SW 1271 (cell line): ENCODE measurements around the gene ERGIC2.
"Not testable (repeated sequence)": the region's sequence is repeated elsewhere in the genome, so short reads cannot be mapped to it uniquely, and the experiment has no call there.

Experiments
- DNase-seq, 2 experiments: peaks; one replicate each; lab custom pipeline; 2025; lab: John Stamatoyannopoulos, UW

Gene ERGIC2, protein sequence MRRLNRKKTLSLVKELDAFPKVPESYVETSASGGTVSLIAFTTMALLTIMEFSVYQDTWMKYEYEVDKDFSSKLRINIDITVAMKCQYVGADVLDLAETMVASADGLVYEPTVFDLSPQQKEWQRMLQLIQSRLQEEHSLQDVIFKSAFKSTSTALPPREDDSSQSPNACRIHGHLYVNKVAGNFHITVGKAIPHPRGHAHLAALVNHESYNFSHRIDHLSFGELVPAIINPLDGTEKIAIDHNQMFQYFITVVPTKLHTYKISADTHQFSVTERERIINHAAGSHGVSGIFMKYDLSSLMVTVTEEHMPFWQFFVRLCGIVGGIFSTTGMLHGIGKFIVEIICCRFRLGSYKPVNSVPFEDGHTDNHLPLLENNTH

DNA sequence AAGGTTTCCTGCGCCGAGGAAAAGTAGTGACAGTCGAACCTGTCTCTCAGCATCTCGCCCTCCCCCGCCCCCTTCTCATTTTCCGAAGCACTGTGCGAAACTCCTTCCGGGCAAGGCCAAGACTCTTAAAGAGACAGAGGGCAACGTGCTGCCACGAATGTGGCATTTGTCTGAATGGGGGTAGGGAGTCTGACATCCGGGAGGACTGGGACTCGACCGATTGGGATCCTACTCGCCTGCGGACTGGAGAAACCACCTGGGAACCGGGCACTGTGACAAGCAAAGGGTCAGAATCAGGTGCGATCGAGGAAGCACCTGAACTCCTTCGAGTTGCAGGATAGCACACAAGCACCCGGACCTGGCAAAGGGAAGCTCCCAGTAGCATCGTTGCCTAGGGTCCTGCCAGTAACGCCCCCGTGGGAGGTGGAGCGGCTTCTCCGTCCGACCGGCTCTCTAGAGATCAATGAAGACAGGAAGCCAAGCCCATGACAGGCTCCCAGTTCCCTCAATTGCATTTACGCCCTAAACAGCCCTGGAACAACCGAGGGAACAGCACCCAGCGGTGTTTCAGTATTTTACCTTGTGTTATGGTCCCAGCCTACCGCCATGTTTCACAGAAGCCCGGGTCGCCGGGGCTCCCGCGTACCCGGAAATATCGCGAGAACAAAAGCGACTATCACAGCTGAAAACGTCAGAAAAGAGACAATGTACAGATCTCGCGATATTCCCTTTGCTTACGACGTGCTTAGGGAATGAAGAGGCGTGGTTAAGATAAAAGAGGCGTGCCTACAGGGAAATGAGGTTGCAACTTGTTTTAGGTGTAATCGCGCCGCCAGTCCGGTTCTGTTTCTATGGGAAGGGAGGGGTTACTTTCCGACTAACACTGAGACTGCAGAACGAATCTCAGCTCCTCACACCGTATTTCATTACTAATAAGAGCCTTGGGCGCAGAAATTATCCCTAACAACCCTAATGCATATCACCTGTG is at the start of gene ERGIC2:
ERGIC2 (minus strand) TSS at position 637 of the 988 bp plus-strand sequence. CDS start 9,539 bp downstream, outside the sequence.
- DNase-seq: peak; percentile 98 to 100

DNA sequence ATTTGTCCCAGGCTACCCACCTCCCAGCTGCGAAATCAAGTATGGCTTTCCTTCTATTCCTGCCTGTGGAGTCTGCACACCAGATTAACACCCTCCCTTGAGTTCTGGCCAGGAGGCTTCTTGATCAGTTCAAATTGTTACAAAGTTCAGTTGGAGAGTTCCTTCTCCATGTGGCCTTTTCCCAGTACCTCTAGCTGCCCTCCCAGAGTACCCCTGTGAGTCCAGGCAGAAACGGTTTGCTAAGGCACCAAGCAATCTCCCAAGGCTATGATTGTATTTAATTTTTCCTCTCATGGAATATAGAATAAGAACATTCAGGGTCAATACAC is 49.7 kb upstream of the ERGIC2 start:
- no peak for DNase-seq

DNA sequence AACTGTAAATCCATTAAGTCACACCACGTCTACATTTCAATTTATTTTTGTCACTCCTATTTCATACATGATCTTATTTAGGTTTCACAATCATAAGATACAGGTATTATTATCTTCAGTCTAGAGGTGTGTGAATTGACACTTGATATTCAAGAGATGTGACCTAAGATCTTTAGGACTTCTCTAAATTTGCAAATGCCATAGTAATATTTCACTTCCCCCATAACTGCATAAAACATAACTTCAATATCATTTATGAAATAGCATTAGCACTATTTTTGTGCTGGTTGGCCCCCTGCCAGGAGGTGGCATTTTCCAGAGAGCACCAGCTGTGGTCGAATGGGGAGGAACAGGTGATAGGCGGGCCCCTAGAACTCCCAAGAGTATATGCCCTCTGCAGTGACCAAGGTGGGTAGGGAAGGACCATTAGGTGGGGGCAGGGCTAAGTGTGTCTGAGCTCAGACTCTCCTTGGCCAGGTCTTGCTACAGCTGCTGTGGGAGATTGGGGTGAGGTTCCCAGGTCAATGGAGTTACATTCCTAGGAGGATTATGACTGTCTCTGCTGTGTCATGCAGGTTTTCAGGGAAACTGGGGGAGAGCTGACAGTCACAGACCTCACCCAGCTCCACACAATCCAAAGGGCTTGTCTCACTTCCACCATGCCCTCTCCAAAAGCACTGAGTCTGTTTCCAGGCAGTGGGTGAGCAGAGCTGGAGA is 49.2 kb upstream of the ERGIC2 start:
- no peak for DNase-seq

DNA sequence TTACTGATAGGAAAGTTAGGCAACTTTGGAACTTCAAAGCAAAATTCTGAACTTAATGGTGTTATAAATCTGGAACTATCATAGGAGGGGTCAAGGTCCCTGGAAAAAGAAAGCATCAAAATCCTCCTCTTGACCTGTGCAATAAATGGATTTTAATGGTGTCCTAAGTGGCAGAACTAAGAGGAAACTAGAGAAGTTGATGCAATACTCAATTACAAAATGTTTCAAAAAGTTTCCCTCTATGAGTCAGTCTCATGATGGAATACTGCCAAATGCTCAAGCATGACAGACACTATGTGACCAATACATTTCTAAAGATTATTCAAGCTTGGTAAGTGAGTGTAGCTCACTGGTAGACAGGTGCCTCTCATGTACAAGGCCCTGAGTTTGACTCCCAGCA is 47.7 kb upstream of the ERGIC2 start:
- no peak for DNase-seq

DNA sequence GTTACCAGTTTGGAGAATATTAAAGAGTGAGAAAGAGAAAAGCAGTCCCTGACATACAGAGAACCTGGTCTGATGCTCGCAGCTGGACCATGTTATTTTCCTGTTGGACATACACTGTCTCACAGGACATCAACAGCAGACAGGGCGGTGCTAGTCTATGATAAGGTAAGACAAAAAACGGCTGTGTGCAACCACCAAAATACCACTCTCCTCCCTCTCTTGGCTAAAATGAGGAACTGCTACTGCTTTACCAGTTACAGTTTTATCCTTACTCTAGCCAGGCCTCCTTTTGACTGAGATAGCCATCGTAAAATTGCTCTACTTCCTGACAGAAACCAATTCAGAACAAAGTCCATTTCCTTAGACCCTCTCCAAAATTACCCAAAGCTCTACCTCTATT is 47.0 kb upstream of the ERGIC2 start:
- no peak for DNase-seq

DNA sequence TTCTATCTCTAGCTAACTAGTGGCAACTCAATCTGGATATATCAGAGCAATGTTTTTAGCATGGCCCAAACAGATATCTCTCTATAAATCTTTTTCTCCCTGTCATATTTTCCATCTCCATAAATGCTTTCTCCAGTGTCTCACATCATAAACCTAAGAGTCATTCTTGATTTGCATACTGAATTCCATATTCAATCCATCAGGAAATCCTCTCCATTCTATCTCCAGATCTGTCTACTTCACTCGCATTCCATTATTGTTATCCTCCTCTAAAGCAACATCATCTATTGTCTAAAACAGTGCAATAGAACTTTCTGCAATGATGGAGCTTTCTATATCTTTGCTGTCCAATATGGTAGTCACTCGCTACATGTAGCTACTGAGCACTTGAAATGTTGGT is 45.5 kb upstream of the ERGIC2 start:
- no peak for DNase-seq

DNA sequence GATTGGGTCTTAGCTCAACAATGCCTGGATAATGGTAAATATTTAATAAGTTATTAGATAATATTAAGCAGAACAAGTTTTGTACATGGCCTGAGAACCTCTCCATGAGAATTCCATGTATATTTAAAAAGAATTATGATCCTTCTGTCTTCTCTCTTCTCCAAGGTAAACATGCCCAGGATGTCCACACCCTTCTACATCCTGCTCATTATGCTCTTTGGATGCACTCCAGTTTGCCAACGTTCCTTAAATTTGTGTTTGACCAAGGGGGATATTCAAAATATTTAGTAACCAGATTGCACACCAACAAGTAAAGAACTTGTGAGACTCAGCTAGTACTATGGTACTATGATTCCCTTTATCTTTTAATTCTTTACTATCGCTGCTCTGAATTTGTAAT is 44.8 kb upstream of the ERGIC2 start:
- no peak for DNase-seq

DNA sequence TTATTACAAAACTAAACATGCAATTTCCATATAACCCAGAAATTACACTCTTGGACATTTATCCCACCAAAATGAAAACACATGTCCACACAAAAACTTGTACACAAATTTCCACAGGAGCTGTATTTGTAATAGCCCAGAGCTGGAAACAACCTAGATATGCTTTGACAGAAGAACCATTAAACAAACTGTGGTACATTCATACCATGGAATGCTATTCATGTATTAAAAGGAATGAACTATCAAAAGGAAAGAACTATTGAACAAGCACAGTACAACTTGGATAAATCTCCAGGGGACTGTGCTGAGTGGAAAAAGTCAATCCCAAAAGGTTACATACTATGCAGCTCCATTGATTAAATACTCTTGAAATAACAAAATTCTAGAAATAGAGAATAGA is 35.8 kb upstream of the ERGIC2 start:
- DNase-seq: no peak

DNA sequence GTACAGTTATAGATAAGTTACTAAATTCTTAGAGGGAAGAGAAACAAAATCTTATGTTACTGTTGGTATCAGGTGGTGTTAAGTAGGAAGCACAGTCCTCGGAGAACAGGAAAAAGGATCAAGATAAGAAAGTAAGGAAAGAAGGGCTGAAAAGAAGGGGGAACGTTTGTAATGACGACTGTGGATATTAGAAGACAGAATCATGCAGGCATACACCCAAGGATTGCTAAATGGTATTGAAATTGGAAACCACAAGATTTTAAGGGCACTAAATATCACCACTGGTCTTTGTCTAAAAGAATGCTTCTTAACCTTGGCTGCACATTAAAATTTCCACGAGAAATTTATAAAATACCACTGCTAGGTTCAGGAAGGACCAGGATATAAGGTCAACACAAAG is 34.1 kb upstream of the ERGIC2 start:
- no peak for DNase-seq

DNA sequence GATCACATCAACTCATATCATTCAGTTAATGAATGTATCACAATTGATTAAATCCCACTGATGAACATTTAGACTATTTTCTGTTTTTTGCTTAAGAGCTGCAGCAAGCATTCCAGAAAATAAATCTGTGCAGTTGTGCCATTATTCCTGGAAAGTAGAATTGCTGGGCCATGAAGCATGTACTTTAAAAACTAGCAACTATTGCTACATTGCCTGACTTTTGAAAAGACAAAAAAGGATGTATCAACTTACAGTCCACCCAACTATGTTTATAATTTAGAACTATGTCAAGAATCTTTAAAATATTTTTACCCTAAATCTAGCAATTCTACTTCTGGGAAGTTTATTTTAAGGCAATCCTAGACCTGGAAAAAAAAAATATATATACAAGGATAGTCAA is 33.4 kb upstream of the ERGIC2 start:
- no peak for DNase-seq

DNA sequence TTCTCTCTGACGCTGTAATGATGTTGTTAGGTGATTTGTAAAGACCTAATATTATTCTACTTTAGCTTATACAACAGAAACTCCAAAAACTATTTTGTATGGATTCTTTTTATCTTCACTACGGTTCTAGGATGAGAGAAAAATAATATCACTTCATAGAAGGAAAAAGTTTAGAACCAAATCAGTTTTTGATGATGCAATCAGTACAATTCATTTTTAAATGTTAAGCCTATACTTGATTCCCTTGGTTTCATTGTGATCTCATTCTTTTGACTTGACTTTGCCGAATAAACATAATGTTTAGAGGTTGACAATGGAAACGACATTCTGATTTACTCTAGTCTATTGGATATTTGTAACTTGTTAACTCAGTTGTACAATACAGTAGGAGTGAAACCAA is 24.6 kb upstream of the ERGIC2 start:
- DNase-seq: no peak

DNA sequence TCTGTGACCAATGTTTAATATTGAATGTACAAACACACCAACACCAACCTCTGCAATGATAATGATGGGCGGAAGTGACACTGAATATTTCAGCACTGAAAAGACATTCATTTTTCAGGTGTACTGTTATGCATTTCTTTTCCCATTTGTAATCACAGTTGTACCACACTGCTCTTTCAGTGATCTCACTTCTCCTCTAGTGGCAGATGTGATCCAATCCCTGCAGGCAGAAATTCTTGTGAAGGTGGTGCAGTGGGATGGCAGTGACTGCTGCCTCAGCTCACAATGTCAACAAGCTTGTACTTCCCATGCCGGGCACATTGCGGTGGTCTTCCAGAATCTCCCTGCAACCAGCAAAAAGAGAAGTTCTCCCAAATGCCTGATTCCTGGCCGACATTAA is 23.0 kb upstream of the ERGIC2 start:
- DNase-seq: no peak

DNA sequence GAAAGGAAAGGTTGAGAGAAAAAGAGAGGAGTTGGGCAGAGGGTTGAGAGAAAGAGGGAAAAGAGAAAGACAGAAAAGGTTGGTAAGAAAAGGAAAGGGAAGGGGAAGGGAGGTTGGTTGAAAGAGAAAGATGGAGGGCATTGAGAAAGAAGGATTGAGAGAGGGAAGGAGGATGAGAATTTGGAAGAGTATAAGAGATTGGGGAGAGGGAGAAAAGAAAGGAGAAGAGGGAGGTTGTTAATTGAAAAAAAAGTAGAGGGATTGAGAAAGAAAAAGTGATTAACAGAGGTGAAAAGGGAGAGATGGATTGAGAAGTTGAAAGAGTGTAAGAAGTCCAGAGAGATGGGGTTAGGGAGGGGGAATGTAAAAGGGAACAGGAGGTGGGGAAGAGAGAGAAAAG is 21.5 kb upstream of the ERGIC2 start:
- no peak for DNase-seq

DNA sequence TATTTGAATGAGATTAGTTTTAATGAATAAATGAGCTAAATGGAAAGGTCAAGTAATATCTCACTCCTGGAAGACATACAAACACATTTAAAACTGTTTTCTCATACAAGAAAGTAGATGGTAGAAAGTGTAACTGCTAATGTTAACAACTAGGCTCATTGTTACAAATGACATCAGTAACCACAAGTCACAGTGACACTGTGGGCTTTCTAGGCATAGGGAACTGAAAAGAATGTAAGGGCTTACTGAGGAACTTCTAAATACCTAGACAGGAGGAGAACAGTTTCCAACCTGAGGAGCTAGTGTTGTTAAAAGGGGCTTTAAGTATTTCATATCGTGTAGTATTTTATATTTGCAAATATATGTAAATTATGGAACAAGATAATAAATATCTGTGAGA is 17.5 kb upstream of the ERGIC2 start:
- no peak for DNase-seq

DNA sequence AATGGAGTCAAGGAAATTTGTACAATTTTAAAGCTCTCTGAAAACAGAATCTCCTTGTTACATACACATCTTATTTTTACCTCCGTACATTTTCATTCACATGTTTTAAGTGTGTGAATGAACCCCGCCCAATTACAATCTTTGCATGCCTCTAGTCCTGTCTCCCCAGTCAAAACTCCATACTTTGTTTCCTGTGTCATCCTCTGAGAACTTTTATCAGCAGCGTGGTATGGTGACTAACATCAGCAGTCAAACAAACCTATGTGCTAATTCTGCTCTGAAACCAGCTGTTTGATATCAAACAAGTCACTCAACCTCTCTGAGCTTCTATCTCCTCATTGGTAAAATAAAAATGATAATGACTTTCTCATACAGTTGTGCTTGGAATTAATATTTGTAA is 15.8 kb upstream of the ERGIC2 start:
- no peak for DNase-seq

DNA sequence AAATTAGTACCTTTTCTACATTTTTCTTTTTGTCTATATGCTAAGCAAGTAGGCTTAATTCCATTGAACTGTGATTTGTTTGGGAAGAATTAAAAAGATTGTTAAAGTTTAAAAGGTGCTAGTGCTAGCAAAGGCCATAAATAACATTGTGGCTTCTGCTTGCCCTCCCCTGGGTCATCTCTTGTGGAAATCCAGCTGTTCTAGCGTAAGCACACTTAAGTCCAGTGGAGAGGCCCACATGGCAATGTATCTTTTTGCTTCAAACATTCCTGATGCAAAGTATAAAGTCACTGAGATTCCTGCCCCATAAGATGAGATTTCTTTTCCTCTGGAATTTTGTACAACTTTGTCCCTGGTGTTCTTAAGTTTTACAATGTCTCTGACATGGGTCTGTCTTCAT is 14.4 kb upstream of the ERGIC2 start:
- DNase-seq: no peak

DNA sequence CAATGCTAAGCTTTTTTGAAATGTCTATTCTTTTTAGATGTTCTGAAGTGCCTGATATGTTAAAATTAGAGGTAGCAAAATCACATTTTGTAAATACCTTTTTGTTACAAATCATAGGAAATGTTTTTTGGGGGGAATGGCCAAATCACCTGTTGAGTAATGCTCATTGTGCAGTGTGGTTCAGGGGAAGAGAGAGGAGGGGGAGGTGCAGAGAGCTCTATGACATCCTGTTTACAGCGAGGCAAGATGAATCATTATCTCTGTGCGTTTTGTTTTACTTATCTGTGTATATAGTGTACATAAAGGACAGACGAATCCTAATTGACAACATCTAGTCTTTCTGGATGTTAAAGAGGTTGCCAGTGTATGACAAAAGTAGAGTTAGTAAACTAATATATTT is 9.4 kb upstream of the ERGIC2 start:
- not testable (repeated sequence) for DNase-seq

DNA sequence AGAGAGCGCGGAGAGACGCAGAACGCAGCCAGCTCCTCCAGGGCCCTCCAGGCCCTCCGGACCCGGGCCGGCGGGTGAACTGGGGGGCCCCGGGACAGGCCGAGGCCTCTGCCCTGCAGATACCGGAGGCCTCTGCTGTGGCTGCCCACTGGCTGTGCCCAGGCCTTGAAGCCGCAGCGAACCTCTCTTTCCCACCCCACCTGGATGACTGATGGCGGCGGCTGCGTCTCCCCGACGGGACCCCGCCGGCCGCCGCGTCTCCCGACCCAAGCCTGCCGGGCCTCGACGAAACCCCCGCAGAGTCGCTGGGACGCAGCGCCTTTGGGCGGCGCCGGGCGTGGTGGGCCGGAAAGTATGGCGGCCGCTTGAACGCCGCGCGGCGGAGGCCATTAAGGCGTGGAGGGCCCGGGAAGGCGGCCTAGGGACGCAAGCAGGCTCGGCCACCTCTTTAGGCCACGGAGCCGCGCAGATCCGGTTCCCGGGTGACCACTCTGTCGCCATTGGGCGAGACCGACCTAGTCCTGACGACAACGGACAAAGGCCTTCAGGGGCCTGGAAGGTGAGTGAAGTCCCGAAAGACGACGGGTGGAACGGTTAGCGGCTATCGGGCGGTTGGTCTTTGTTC is 8.4 kb upstream of the ERGIC2 start:
- DNase-seq: no peak

DNA sequence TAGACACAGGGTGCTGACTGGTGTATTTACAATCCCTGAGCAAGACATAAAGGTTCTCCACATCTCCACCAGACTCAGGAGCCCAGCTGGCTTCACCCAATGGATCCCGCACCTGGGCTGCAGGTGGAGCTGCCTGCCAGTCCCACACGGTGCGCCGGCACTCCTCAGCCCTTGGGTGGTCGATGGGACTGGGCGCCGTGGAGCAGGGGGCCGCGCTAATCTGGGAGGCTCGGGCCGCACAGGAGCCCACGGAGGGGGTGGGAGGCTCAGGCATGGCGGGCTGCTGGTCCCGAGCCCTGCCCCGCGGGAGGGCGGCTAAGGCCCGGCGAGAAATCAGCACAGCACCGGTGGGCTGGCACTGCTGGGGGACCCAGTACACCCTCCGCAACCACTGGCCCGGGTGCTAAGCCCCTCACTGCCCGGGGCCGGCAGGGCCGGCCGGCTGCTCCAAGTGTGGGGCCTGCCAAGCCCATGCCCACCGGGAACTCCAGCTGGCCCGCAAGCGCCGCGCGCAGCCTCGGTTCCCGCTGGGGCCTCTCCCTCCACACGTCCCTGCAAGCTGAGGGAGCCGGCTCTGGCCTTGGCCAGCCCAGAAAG is 5.2 kb upstream of the ERGIC2 start:
- DNase-seq: not testable (repeated sequence)

DNA sequence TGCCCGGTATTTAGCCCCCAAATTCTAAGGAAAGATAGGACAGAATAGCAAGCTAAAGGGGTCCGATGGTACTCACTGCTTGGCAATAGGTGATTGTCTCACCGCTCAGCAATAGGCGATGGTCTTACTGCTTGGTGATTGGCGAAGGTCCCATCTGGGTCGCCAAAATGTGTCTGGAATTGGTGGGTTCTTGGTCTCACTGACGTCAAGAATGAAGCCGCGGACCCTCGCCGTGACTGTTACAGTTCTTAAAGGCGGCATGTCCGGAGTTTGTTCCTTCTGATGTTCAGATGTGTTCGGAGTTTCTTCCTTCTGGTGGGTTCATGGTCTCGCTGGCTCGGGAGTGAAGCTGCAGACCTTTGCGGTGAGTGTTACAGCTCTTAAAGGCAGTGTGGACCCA is 4.2 kb upstream of the ERGIC2 start:
- not testable (repeated sequence) for DNase-seq

DNA sequence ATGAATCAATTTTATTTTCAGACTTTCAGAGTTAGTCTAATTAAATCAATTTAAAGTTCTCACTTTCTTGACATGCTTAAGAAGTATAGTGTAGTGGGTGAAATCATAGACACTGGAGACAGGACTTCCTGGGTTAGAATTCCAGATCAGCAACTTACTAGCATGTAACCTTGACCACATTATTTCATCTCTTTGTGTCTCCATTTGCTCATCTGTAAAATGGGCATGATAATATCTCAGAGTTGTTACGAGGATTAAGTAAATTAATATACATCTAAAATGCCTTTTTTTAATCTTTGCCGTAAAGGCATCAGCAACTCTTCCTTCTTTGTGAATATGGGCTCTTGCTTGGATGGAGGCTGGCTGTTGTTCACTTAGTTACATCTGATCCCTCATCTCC is 1.3 kb upstream of the ERGIC2 start:
- DNase-seq: no peak

DNA sequence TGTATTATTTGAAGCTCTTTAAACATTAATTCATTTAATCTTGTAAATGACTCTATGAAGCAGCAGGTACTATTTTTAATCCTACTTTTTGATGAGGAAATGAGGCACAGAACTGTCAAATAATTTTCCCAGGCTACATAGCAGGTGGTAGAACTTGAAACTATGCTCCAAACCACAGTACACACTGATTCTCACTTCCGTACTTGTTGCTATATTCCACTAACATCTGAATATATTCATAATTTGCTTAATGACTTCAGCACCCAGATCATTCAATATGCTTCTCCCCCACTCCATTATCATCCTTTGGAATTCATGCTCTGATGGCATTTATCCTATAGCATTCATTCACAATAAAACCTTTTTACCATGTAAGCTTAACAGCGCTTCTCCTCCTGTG is 4.9 kb downstream of the ERGIC2 start:
- DNase-seq: no peak
